ENCODE results near the gene CCDC78.

Gene CCDC78

GRCh38 chr16:736936-737481, 10.8 kb upstream of the CCDC78 start:
- DNase-seq (ENCODE audit: low spot score), result no peak

GRCh38 chr16:735982-736453, 9.8 kb upstream of the CCDC78 start:
- no peak for DNase-seq (ENCODE audit: low spot score)

DNA sequence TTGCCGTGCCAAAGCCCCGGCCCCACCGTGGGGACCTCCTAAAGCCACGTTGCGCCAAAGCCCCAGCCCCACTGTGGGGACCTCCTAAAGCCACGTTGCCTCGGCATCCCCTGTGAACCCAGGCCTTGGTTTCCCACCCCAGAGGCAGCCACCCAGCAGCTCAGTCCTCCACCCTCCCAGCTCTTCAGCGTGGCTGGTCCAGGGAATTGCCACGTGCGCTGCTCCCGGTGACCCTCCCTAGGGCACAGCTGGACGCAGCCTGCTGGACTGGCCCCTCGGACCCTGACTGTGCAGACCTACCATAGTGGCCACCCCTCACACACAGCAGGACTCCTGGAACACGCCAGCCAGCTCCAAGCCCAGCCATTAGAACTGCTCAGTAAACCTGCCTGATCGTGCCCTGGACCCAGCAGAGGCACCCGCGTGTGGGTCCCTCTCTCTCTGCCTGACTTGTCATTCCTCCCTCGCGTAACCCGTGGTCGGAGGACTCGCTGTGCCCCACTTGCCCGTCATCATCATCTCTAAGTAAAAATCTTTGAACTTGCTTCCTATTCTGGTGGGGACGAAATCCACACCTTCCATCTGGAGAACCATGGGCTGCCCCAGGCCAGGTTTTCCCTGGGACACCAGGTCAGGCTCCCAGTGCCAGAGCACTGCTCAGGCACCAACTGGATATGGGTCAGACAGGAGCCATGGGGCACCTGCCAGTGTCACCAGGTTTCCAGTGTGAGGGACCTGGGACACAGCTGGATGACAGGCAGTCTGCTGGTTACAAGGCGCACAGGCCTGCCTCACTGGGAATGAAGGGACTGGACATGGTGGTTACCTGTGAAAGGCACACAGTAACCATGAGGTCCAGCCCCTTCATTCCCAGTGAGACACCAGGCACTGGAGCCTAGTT, 9.0 kb upstream of the CCDC78 start:
- no peak for DNase-seq (ENCODE audit: low spot score)

- DNase-seq (ENCODE audit: low spot score), result no peak
Observed at GRCh38 chr16:734208-734980, 8.2 kb upstream of the CCDC78 start.

DNA sequence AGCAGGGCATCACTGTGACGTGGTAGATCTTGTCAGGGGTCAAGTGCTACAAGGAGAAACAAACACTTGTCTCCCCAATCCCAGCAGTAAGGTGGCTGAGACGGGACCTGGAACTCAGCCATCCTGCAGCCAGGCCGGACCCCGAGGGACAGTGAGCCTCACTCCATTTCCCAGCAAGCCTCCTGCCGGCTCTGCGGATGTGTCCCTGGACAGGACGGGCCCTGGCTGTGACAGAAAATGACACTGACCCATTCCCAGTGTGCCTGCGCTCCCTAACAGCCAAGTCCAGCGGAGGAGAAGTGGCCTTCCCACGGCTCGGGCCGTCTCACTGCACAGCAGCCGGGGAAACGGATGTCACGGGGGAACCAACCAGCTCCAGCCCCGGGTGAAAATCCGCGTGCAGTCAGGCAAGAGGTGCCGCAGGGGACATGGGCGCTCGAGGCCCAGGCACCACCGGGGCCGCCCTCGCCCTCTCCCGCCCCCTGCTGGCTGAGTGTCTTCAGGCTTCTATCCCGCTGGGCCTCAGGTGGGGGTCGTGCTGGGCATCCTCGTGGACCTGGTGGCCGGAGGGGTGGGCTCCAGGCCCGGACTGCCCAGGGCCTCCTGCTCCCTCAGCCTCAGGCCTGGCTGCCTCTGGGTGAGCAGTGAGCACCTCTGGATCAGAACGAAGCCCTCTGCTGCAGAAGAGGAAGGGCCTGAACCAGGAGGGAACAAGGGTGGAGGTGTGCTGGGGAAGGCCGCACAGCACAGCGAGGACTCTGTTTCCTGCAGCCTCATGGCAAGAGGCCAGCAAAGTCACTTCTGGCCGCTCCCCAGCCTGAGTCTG, 7.4 kb upstream of the CCDC78 start:
- no peak for DNase-seq (ENCODE audit: low spot score)

DNA sequence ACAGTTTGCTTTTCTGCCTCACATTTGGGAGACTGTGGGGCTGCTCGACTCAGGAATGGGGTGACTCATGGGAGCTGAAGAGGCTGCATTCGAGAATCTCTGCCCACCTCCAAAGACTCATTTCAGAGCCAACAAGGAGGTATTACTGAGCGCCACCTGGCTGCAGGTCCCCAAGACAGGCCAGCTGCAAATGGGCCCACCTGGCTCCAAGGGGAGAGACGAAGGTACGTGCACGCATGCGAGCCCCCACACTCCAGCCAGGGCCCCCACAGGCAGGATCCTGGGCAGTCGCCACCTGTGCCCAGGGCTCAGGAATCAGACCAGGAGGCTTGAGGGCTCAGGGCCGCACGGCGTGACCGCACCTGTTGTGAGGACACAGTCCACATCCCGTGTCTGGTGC, 6.7 kb upstream of the CCDC78 start:
- DNase-seq (ENCODE audit: low spot score), result no peak

DNA sequence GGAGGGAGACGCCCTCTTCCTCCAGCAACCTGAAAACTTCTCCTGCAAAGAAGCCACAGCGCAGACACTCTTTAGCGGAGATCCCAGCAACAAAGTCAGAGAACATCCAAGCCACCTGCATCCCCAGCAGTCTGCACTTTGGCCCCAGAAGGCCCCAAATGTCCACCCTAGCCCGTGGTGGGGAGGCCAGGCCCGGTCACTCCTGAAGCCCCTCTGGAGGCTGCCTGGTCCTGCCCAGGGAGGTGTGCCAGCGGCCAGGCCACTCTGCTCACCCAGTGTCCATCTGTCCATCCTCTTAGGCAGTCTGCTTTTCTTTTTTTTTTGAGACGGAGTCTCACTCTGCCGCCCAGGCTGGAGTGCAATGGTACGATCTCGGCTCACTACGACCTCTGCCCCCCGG, 6.1 kb upstream of the CCDC78 start:
- DNase-seq (ENCODE audit: low spot score), result no peak

DNA sequence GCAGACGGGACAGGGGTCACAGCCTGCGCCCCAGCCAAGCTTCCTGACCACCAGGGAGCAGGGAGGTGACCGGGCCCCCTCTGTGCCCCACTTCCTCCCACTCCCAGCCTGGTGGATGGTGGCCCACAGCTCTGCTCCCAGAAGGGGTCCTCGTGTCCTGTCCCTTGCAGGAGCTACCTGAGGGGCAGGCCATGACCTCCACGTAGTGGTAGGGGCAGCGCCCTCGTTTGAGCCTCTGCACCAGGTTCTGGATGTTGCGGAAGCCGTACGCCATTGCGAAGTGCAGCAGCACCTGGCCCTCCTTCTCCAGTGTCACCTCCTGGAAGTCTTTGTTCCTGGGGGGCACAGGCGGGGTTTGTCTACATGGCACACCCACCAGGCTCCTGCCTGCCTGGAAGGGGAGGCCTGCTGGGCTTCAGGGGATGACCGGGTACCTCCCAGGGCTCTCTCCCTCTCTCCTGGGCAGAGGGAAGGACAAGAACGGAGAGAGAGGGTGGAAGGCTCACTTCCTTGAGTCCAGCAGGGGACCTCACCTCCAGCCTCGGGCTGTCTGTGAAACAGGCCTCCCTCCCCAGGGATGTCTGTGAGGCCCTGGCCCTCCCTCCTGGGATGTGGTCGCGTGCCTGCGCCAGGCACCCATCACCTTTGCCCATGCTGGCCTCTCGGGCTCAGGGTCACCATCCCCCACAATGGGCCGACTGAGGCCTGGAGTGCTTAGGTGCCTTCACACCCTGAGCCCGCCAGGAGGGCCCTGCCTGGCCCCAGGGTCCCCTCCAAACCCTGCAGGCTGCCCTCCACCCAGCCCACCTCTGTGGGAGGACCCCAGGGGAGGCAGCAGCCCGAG, 4.6 kb upstream of the CCDC78 start:
- DNase-seq (ENCODE audit: low spot score), result no peak

GRCh38 chr16:729768-730665, 3.8 kb upstream of the CCDC78 start:
- no peak for DNase-seq (ENCODE audit: low spot score)

DNA sequence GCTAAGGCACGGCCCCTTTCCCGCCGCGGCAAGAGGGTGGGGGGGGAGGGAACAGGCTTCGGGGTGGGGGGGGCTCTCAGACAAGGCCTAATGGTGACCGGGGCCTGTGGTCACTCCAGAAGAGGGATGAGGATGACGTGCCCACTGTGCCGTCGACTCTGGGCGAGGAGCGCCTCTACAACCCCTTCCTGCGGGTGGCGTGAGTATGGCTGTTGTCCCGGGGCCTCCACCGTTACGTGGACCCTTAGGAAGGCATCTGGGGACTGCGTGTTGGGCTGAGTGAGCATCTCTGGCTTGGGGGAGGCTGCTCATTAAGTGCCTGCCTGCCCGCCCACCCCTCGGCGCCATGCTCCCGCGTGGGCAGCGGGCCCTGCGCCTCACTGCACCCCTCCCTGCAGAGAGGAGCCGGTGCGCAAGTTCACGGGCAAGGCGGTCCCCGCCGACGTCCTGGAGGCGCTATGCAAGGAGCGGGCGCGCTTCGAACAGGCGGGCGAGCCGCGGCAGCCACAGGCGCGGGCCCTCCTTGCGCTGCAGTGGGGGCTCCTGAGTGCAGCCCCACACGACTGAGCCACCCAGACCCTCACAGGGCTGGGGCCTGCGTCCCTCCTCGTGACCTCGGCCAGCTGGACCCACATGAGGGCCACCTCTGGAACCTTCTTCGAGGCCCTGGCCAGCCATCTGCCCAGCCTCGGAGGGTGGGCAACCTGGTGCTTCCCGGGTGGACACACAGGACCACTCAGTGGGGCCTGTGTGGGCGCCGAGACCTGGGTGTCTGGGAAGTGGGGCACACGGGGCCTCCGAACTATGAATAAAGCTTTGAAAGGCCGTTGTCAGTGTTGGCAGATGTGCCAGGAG, 2.9 kb upstream of the CCDC78 start:
- no peak for DNase-seq (ENCODE audit: low spot score)

GRCh38 chr16:728131-728889, 2.1 kb upstream of the CCDC78 start:
- peak; percentile 88 for DNase-seq (ENCODE audit: low spot score)

DNA sequence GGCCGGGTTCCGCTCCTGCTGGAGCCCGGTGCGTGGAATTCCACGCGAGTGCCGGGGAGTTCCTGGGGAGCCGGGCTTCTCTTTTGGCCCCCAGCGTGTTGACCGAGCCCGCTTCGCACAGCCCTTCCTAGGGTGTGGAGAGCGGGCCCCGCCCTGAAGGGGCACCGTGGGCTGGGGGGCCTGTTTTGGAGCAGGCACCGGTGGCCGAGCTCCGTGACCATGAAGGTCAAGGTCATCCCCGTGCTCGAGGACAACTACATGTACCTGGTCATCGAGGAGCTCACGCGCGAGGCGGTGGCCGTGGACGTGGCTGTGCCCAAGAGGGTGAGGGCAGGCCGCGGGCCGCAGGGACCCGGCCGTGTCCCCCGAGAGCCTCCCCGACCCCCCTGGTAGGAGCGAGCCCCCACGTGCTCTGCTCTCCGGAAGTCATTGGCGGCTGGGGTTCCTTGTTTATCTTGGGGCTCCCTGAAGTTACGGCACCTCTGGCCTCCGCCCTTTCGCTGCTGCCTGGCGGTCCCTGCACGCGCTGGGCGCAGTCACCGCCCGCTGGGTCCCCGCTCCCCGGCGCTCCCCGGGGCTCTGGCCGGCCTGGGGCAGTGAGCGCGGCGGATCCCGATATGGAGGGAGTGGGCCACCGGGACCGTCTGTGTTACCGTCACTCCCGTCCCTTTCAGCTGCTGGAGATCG, 1.2 kb upstream of the CCDC78 start:
- DNase-seq (ENCODE audit: low spot score), result no peak

DNA sequence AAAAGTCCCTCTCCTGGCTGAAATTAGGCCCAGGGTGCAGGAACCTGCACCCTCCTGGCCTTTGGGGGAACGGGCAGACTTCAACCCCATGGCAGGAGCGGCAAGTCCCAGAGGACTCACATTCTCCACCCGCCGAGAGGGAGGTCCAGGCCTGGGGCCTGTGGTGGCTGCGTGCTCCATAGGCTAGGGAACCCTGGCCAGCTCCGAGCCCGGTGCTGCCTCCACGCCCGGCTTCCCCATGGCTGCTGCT, 130 bp downstream of the CCDC78 start:
- DNase-seq (ENCODE audit: low spot score), result no peak

GRCh38 chr16:725463-726187, 618 bp downstream of the CCDC78 start:
- no peak for DNase-seq (ENCODE audit: low spot score)

- DNase-seq (ENCODE audit: low spot score), result no peak
Observed at GRCh38 chr16:725041-725376, 1.2 kb downstream of the CCDC78 start.

GRCh38 chr16:724188-725040, 1.8 kb downstream of the CCDC78 start:
- DNase-seq (ENCODE audit: low spot score), result peak; percentile 79

Data from SW480 (cell line).